ENCODE measurements around the gene PKDCC.

Gene PKDCC

GRCh38 chr2:42095923-42096408, 48.1 kb downstream of the PKDCC start:
- DNase-seq (ENCODE audit: low read depth, low spot score) = no peak
- ChIA-PET POLR2A (interaction anchor here (0.6 kb wide), 1 partner anchor 62 kb away, joined by 3 read pairs; no protein-coding TSS in a partner anchor), CTCF (interaction anchor here (0.7 to 8.2 kb wide), 50 partner anchors 10 to 568 kb away, joined by 3 to 160 read pairs (median 4); partner anchors contain the start of gene COX7A2L)
- no peak overlapping the region for H3K4me3 ChIP-seq (ENCODE audit: low read depth, low read length)
- TF ChIP-seq, protein P1, sequence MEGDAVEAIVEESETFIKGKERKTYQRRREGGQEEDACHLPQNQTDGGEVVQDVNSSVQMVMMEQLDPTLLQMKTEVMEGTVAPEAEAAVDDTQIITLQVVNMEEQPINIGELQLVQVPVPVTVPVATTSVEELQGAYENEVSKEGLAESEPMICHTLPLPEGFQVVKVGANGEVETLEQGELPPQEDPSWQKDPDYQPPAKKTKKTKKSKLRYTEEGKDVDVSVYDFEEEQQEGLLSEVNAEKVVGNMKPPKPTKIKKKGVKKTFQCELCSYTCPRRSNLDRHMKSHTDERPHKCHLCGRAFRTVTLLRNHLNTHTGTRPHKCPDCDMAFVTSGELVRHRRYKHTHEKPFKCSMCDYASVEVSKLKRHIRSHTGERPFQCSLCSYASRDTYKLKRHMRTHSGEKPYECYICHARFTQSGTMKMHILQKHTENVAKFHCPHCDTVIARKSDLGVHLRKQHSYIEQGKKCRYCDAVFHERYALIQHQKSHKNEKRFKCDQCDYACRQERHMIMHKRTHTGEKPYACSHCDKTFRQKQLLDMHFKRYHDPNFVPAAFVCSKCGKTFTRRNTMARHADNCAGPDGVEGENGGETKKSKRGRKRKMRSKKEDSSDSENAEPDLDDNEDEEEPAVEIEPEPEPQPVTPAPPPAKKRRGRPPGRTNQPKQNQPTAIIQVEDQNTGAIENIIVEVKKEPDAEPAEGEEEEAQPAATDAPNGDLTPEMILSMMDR (IDR thresholded peaks at IDR 0.05; ENCODE audit: insufficient read depth, low read length, missing control alignments) = peak; percentile 63

- H3K4me3 ChIP-seq (ENCODE audit: low read depth, low read length) = no peak overlapping the region
- TF ChIP-seq, protein P1 (IDR thresholded peaks at IDR 0.05; ENCODE audit: insufficient read depth, low read length, missing control alignments) = no peak
- no peak for DNase-seq (ENCODE audit: low read depth, low spot score)
- ChIA-PET CTCF (interaction anchor here (0.6 to 8.2 kb wide), 42 partner anchors 9 to 566 kb away, joined by 3 to 160 read pairs (median 5); partner anchors contain the start of gene COX7A2L), POLR2A (no interaction called here)
Measured at GRCh38 chr2:42096869-42097591, 49.2 kb downstream of the PKDCC start.

GRCh38 chr2:42098571-42099437, 51.0 kb downstream of the PKDCC start:
- H3K4me3 ChIP-seq (ENCODE audit: low read depth, low read length) = no peak overlapping the region
- ChIA-PET POLR2A (no interaction called here), CTCF (interaction anchor here (1.0 to 8.2 kb wide), 8 partner anchors 11 to 229 kb away, joined by 3 to 160 read pairs (median 6); no protein-coding TSS in a partner anchor)
- TF ChIP-seq, protein P1 (IDR thresholded peaks at IDR 0.05; ENCODE audit: insufficient read depth, low read length, missing control alignments) = no peak
- no peak for DNase-seq (ENCODE audit: low read depth, low spot score)

DNA sequence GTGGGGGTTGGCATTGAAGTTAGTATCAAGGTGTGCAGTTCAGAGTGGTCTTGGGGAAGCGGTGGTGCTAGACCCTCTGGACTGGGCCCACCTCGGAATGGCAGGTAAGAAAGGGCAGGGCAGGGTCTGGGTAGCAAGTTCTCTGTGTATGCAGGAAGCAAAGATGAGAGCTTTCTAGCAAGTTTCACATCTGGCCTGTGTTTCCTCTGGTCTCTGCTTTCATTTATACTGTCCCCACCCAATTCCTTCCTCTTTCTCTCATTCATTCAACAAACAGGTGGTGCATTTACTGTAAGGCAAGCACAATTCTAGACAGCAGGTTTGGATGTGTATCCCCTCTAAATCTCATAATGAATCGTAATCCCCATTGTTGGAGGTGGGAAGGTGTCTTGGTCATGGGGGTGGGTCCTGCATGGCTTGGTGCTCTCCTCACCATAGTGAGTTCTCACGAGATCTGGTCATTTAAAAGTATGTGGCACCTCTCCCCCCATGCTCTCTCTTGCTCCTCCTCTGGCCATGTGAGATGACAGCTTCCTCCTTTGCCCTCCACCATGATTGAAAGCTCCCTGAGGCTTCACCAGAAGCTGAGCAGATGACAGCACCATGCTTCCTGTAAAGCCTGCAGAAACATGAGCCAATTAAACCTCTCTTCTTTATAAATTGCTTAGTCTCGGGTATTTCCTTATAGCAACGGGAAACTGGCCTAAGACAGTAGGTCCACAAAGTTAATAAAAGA, 51.8 kb downstream of the PKDCC start:
- POLR2A ChIA-PET = no interaction called here

DNA sequence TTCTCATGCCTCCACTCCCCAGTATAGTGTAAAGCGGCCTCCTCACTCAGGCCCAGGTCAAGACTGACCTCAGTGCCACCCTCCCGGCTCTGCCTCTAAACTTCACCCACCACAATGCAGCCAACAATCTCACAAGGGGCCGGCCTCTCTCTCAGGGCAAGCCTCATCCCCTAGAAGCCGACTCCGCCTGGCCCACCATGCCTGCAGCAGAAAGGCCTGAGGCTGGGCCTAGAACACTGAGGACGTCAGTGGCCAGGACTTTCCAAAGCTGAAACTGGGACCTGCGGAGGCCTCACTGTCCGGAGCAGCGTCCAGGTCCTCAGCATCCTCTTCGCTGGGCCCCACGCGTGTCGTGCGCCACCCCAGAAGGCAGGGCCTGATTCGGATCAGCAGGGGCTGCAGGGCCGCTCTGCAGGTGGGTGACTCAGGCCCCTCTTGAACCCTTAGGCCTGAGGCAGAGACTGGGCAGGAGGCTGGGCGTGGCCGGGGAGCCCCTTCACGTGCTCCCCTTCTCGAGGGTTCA, 52.9 kb downstream of the PKDCC start:
- CTCF ChIA-PET = interaction anchor here (2.5 to 8.2 kb wide), 2 partner anchors 141 to 227 kb away, joined by 8 to 160 read pairs; no protein-coding TSS in a partner anchor
- POLR2A ChIA-PET = no interaction called here
- no peak for DNase-seq (ENCODE audit: low read depth, low spot score)
- H3K4me3 ChIP-seq (ENCODE audit: low read depth, low read length) = no peak overlapping the region
- TF ChIP-seq, protein P1 (IDR thresholded peaks at IDR 0.05; ENCODE audit: insufficient read depth, low read length, missing control alignments) = no peak

More for the DNA sequence above, 51.8 kb downstream of the PKDCC start:
- TF ChIP-seq, protein P1 (IDR thresholded peaks at IDR 0.05; ENCODE audit: insufficient read depth, low read length, missing control alignments) = no peak
- no peak overlapping the region for H3K4me3 ChIP-seq (ENCODE audit: low read depth, low read length)
- CTCF ChIA-PET = interaction anchor here (1.0 to 8.2 kb wide), 6 partner anchors 12 to 228 kb away, joined by 3 to 160 read pairs (median 6); no protein-coding TSS in a partner anchor
- DNase-seq (ENCODE audit: low read depth, low spot score) = no peak

Data from AG04449 (cell line).